HG03175 (cell line): ENCODE data around the gene KIF5C.
"Not testable (repeated sequence)": the region's sequence is repeated elsewhere in the genome, so short reads cannot be mapped to it uniquely, and the experiment has no call there.

ENCODE experiments used
- ATAC-seq: cut with Tn5 transposase; IDR thresholded peaks from one replicate; pipeline ENCODE4 v1.9.1; 2021; ENCODE audit warnings: mild to moderate bottlenecking, moderate library complexity; ENCODE audit not compliant: unreplicated experiment

The KIF5C gene

DNA sequence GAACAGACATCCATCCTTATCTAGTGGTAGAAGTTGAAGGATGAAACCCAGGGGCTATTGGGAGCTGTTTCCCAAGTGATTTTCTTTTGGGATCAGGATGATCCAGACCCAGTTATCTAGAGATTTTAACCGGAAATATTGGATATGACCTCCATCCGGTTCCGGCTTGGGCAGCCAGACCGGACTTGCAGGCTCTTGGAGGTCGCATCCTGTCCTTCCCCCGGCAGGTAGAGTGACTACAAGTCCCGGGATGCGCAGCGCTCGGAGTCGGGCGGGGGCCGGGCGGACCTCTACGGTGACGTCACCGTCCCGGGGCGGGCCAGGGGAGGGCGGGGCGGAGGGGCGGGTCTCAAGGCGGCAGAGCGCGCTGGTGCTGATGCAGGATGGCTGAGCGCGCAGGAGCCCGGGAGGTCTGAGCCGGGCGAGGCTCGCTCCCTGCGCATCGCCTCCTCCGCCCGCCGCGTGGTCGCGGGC is at the start of gene KIF5C:
TSS of gene KIF5C (plus strand) at position 360 of the 474 bp plus-strand sequence. CDS start 391 bp downstream, outside the sequence.
- ATAC-seq, result peak; percentile 93

DNA sequence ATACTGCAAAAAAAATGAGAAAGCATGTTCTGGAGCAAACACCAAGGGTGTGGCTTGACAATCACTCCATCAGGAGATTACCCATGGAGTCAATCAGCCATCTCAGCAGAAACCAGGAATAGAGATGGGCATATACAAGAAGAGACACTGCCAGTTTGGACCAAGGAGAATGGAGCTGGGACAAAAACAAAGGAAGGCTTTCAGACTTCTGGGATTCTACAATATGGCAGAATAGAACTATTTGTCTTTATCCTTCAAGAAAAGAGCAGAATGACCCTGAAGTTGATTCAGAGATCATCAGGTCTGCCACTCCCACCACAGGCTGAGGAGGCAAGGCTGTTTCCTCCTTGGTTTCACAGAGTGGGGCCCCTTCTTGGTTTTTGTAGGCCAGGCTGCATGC is 48.2 kb upstream of the KIF5C start:
- no peak for ATAC-seq

DNA sequence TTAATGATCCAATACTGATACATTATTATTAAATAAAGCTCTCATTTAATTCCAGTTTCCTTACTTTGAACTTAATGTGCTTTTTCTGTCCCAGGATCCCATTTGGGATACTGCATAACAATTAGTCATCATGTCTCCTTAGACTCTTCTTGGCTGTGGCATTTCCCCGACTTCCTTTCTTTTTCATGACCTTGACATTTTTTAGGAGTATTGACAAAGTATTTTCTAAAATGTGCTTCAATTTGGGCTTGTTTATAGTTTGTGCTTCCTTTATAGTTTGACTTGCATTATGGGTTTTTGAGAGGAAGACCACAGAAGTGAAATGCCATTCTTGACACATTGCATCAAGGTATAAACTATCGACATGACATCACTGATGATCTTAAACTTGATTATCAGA is 46.1 kb upstream of the KIF5C start:
- ATAC-seq, result no peak

DNA sequence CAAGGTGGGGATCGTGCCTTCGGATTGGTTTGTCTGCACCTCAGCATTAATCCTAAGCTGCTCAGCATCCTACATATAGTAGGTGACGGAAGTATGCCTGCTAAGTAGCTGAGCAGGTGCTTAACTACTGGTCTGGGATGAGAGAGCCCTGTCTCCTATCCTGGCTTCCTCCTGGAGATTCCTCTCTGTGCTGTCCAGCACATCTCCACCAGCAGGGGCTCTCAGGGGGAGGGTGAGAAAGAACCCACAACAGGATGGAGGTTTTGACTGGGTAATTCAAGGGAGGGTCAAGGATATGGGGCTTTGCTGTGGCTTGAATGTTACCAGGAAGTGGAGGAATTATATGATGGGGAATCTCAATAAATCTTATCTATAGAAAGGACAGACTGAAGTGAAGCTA is 45.4 kb upstream of the KIF5C start:
- ATAC-seq, result no peak

DNA sequence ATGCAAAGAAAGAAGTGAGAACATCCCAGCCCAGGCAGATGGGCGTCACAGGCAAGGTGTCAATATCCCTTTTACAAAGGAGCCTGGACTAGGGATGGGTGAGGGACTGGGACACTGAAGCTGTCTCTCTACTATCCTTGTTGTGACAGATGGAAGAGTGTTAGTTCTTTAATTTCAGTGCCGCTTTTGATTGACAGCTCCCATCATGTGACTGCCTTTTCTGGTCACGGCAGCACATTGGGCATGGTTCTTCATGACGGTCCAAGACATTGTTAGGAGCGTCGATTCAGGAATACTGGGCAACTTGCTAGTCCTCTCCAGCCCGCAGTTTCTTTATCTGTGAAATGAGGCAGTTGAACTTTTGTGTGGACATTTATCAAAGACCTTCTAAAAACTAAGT is 42.4 kb upstream of the KIF5C start:
- no peak for ATAC-seq

- ATAC-seq, result no peak
Observed at GRCh38 chr2:148842050-148842449, 33.0 kb upstream of the KIF5C start.

DNA sequence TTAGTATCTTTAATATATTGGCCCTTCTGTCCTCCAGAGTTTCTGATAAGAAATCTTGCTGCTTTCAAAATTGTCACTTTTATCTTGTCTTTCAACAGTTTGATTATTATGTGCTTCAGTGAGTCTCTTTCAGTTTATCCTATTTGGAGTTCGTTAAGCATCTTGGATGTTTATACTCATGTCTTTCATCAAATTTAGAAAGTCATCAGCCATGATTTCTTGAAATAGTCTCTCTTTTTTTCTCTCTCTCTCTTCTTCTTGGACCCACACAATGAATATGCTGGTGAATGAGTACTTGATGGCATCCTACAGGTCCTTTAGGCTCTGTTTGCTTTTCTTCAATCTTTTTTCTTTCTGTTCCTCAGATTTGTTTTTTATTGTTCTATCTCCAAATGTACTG is 26.9 kb upstream of the KIF5C start:
- ATAC-seq, result no peak

DNA sequence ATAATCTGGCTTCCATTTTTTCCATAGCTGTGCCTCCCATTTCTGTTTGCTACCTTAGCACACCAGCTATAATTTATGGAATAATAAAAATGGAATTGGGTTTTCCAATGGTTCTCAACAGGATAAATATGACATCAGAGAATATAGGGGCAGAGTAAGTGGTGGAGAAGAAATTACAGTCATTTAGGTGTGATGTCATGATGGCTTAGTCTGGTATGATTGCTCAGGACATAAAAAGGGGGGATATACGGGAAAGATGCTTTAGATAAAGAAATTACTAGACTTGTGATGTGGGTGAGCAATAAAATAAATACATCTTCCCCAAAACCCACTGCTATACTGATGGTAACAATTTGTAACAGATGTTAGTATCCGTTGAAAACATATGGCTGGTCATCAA is 21.6 kb upstream of the KIF5C start:
- ATAC-seq, result no peak

- ATAC-seq, result no peak
Observed at GRCh38 chr2:148860037-148860436, 15.0 kb upstream of the KIF5C start.

GRCh38 chr2:148861367-148861766 is 13.7 kb upstream of the KIF5C start:
- ATAC-seq, result no peak

- ATAC-seq, result not testable (repeated sequence)
Observed at GRCh38 chr2:148862478-148862877, 12.5 kb upstream of the KIF5C start.

DNA sequence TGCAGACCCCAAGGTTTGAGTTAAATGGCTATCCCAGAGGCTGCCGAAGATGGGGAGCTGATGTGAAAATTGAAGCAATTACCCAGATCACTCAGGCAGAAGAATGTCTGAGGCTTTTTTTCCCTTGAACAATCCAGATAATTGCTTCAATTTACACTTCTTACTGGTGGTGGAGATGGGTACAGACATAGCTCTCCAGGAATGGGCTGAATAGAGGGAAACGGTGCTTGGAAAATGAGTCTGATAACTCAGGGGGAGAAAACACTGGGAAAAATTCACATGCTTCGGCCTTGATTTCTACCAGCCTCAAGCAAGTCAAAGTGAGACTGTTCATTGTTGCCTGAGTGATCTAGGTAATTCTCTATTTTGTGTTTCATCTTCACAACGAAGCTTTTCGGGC is 9.5 kb upstream of the KIF5C start:
- ATAC-seq, result no peak

- no peak for ATAC-seq
Observed at GRCh38 chr2:148866091-148866490, 8.9 kb upstream of the KIF5C start.

DNA sequence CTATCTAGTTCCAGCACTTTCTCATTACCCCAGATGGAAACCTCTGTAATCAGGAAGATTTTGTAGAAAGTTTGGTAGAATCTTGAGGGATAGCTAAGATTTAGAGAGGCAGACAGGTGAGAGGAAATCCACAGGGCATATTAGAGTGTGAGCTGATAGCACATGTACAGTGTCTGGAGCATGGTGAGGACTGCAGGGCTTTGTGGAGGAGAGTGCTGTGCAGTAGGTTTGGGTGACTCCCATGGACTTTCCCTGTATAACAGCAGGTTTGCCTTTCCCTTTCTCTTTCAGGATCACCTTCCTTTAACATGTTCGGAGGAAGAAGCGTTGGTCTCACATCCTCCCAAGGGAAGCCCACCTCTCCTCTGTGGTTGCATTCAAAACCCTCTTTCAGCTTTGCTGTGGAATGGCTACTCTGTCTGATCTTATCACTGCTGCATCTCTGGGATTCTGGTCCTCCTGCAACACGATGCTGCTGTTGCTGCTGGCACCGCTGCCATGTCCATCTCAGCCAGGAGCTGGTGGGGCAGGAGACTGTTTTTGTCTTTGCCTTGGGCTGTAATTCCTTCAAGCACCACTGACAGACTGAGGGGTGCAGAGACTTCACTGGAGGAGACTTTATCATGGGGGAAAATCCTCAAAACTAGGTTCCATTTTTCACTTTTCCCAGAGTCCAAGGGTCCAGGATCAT is 7.8 kb upstream of the KIF5C start:
- no peak for ATAC-seq

- ATAC-seq, result peak; percentile 30
Observed at GRCh38 chr2:148875387-148876051, 492 bp downstream of the KIF5C start.

- no peak for ATAC-seq
Observed at GRCh38 chr2:148876202-148876594, 1.2 kb downstream of the KIF5C start.

DNA sequence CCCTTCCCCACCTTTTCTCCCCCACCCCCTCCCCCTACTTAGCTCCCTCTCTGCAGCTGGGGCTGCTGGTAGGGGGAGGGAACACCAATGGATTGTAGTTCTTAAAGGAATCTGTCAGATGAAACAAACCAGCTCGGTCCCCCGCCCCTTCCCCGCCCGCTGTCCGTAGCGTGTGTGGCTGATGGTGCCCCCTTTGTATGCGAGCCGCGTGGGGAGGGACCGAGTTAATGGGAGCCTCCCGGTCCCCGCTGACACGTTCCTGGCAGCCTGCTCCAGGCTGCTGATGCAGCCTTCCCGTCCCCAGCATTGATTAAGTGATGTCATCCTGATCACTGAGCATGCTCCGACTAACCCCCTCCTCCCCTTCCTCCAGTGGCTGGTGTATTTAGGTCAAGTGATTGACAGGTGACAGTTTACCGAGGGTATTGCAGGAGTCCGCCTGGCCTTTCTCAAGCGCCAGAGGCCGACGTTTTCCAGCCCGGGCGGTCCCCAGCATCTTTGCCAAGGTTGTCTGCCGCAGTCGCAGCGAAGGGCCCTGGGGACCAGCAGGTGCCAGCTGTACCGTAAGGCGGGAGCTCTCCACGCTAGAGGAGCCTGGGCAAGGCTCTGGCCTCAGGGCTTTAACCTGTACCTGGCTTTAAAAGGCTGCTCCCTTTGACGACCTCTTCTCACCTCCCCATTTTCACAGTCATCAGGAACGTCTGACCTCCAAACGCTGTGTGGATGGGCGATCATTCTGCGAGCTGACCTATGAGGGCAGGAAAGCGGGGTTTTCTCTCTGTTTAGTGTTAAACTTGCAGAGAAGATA is 1.8 kb downstream of the KIF5C start:
- no peak for ATAC-seq

DNA sequence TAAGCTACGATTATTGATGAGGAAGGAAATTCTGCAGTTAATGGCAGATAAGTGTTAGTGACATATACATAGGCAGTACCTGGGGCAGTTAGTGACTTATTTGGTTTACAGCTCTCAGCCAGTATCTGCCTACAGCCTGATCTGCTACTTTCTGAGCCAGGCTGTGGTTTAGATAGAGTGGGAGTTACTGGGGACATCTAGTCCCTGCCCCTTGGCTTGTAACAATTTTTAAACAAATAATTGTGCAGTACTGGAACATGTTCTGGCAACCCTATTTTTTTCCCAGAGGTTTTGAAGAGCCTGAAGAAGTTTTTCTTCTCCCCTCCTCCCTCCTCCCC is 2.3 kb downstream of the KIF5C start:
- no peak for ATAC-seq

GRCh38 chr2:148880636-148881035 is 5.6 kb downstream of the KIF5C start:
- ATAC-seq, result no peak

DNA sequence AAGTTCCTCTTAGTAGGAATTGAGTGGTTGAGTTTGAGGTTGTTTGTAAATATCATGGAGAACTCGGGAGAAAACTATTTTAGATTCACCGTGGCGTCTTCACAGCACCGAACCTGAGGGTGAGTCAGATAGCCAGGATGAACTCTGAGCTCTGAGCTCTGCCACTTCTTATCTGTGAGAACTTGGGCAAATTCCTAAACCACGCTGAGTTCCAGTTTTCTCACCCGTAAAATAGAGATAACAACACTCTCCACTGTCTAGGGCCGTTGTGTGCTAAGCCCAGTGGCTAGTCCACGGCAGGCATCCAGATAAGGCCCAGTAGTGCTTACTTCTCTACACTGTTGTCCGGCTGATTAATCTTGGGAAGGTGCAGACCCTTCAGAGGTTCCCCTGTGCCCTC is 7.0 kb downstream of the KIF5C start:
- ATAC-seq, result no peak

- ATAC-seq, result no peak
Observed at GRCh38 chr2:148885209-148885608, 10.2 kb downstream of the KIF5C start.

DNA sequence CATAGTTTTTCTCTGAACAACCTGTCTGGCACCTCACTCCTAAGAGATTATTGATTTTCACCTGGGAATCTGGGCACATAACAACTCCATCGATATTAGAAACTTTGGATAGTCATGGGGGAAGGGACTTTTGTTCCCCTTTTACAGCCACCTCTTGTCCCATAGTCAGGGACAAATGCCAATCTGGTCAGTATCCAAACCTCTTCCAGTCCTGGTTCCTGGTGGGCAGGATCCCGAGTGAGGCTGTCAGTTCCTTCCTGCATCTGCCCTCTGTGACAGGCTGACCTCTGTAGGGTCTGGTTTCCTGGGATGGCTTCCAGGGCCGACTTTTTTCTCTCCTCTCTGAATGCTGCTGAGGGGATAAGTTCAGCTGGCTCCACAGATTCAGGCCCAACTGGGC is 11.0 kb downstream of the KIF5C start:
- no peak for ATAC-seq
